Measurements from ENCODE around the gene MEI1. TPM values are rescaled to one million over a fixed set of nuclear protein-coding genes. Genes with fewer than 3 reads are reported as not detected.
"Not testable (repeated sequence)": the region's sequence is repeated elsewhere in the genome, so short reads cannot be mapped to it uniquely, and the experiment has no call there.

Gene MEI1
- polyA plus RNA-seq, 2 donors = 0.36 to 0.79 TPM

GRCh38 chr22:41661713-41662112, 37.6 kb upstream of the MEI1 start:
- Histone ChIP-seq H3K4me3 (ENCODE audit: low read depth in 1 of 2, low read length in 2 of 2) (no peak overlapping the region), H3K4me1 (ENCODE audit: control insufficient read depth in 2 of 2, insufficient read depth in 2 of 2, low read length in 1 of 2) (no peaks in the 10 kb centered on the region), H3K9me3 (ENCODE audit: control insufficient read depth in 2 of 2, insufficient read depth in 1 of 2, low read depth in 1 of 2, low read length in 1 of 2) (no peaks in the 10 kb centered on the region), H3K36me3 (ENCODE audit: control insufficient read depth in 2 of 2, insufficient read depth in 2 of 2, low read length in 1 of 2) (peaks cover 11 to 31% of the 10 kb centered on the region in 2 donors), H3K27me3 (ENCODE audit: control insufficient read depth in 1 of 2, insufficient read depth in 2 of 2, low read length in 2 of 2) (no peaks in the 10 kb centered on the region), H3K27ac (ENCODE audit: low read depth in 2 of 2, low read length in 1 of 2) (no peak overlapping the region)
- WGBS, 2 donors = 96 to 100% methylated on average over 2 of the region's 2 CpGs

GRCh38 chr22:41663594-41663993, 35.7 kb upstream of the MEI1 start:
- not testable (repeated sequence) for H3K4me1 ChIP-seq (ENCODE audit: control insufficient read depth in 2 of 2, insufficient read depth in 2 of 2, low read length in 1 of 2); H3K9me3 ChIP-seq (ENCODE audit: control insufficient read depth in 2 of 2, insufficient read depth in 1 of 2, low read depth in 1 of 2, low read length in 1 of 2); H3K4me3 ChIP-seq (ENCODE audit: low read depth in 1 of 2, low read length in 2 of 2); H3K27ac ChIP-seq (ENCODE audit: low read depth in 2 of 2, low read length in 1 of 2); H3K27me3 ChIP-seq (ENCODE audit: control insufficient read depth in 1 of 2, insufficient read depth in 2 of 2, low read length in 2 of 2)
- H3K36me3 ChIP-seq (ENCODE audit: control insufficient read depth in 2 of 2, insufficient read depth in 2 of 2, low read length in 1 of 2) = peaks cover 6 to 22% of the 10 kb centered on the region in 2 donors
- 81 to 82% methylated on average over 9 of the region's 9 CpGs for WGBS, 2 donors

GRCh38 chr22:41664490-41664889, 34.8 kb upstream of the MEI1 start:
- Histone ChIP-seq H3K36me3 (ENCODE audit: control insufficient read depth in 2 of 2, insufficient read depth in 2 of 2, low read length in 1 of 2) (peaks cover 6 to 20% of the 10 kb centered on the region in 2 donors), H3K27ac (ENCODE audit: low read depth in 2 of 2, low read length in 1 of 2) (no peak overlapping the region), H3K9me3 (ENCODE audit: control insufficient read depth in 2 of 2, insufficient read depth in 1 of 2, low read depth in 1 of 2, low read length in 1 of 2) (no peaks in the 10 kb centered on the region), H3K4me3 (ENCODE audit: low read depth in 1 of 2, low read length in 2 of 2) (no peak overlapping the region), H3K4me1 (ENCODE audit: control insufficient read depth in 2 of 2, insufficient read depth in 2 of 2, low read length in 1 of 2) (no peaks in the 10 kb centered on the region), H3K27me3 (ENCODE audit: control insufficient read depth in 1 of 2, insufficient read depth in 2 of 2, low read length in 2 of 2) (no peaks in the 10 kb centered on the region)

GRCh38 chr22:41664951-41665350, 34.4 kb upstream of the MEI1 start:
- WGBS, 2 donors = 81 to 86% methylated on average over 3 of the region's 3 CpGs
- Histone ChIP-seq H3K4me3 (ENCODE audit: low read depth in 1 of 2, low read length in 2 of 2) (no peak overlapping the region), H3K36me3 (ENCODE audit: control insufficient read depth in 2 of 2, insufficient read depth in 2 of 2, low read length in 1 of 2) (peaks cover 6 to 16% of the 10 kb centered on the region in 2 donors), H3K27ac (ENCODE audit: low read depth in 2 of 2, low read length in 1 of 2) (no peak overlapping the region), H3K9me3 (ENCODE audit: control insufficient read depth in 2 of 2, insufficient read depth in 1 of 2, low read depth in 1 of 2, low read length in 1 of 2) (no peaks in the 10 kb centered on the region), H3K27me3 (ENCODE audit: control insufficient read depth in 1 of 2, insufficient read depth in 2 of 2, low read length in 2 of 2) (no peaks in the 10 kb centered on the region), H3K4me1 (ENCODE audit: control insufficient read depth in 2 of 2, insufficient read depth in 2 of 2, low read length in 1 of 2) (no peaks in the 10 kb centered on the region)

- no peak overlapping the region for H3K27ac ChIP-seq (ENCODE audit: low read depth in 2 of 2, low read length in 1 of 2)
- no peak overlapping the region for H3K4me3 ChIP-seq (ENCODE audit: low read depth in 1 of 2, low read length in 2 of 2)
- no peaks in the 10 kb centered on the region for H3K9me3 ChIP-seq (ENCODE audit: control insufficient read depth in 2 of 2, insufficient read depth in 1 of 2, low read depth in 1 of 2, low read length in 1 of 2)
- no peaks in the 10 kb centered on the region for H3K4me1 ChIP-seq (ENCODE audit: control insufficient read depth in 2 of 2, insufficient read depth in 2 of 2, low read length in 1 of 2)
- H3K27me3 ChIP-seq (ENCODE audit: control insufficient read depth in 1 of 2, insufficient read depth in 2 of 2, low read length in 2 of 2) = no peaks in the 10 kb centered on the region
- peaks cover 0 to 3% of the 10 kb centered on the region in 2 donors for H3K36me3 ChIP-seq (ENCODE audit: control insufficient read depth in 2 of 2, insufficient read depth in 2 of 2, low read length in 1 of 2)
- WGBS, 2 donors = 86% methylated on average over 21 of the region's 21 CpGs
Measured at GRCh38 chr22:41668971-41669911, 30.1 kb upstream of the MEI1 start.

GRCh38 chr22:41672096-41672495, 27.2 kb upstream of the MEI1 start:
- H3K27me3 ChIP-seq (ENCODE audit: control insufficient read depth in 1 of 2, insufficient read depth in 2 of 2, low read length in 2 of 2); H3K9me3 ChIP-seq (ENCODE audit: control insufficient read depth in 2 of 2, insufficient read depth in 1 of 2, low read depth in 1 of 2, low read length in 1 of 2): not testable (repeated sequence)
- WGBS, 2 donors = 69 to 77% methylated on average over 10 of the region's 10 CpGs

GRCh38 chr22:41672780-41673509, 26.4 kb upstream of the MEI1 start:
- Histone ChIP-seq H3K4me1 (ENCODE audit: control insufficient read depth in 2 of 2, insufficient read depth in 2 of 2, low read length in 1 of 2) (no peaks in the 10 kb centered on the region), H3K27ac (ENCODE audit: low read depth in 2 of 2, low read length in 1 of 2) (no peak overlapping the region), H3K27me3 (ENCODE audit: control insufficient read depth in 1 of 2, insufficient read depth in 2 of 2, low read length in 2 of 2) (no peaks in the 10 kb centered on the region), H3K9me3 (ENCODE audit: control insufficient read depth in 2 of 2, insufficient read depth in 1 of 2, low read depth in 1 of 2, low read length in 1 of 2) (no peaks in the 10 kb centered on the region), H3K36me3 (ENCODE audit: control insufficient read depth in 2 of 2, insufficient read depth in 2 of 2, low read length in 1 of 2) (peaks cover 0 to 9% of the 10 kb centered on the region in 2 donors), H3K4me3 (ENCODE audit: low read depth in 1 of 2, low read length in 2 of 2) (no peak overlapping the region)
- WGBS, 2 donors = 65 to 70% methylated on average over 6 of the region's 6 CpGs

More at GRCh38 chr22:41672096-41672495, 27.2 kb upstream of the MEI1 start:
- H3K36me3 ChIP-seq (ENCODE audit: control insufficient read depth in 2 of 2, insufficient read depth in 2 of 2, low read length in 1 of 2); H3K4me1 ChIP-seq (ENCODE audit: control insufficient read depth in 2 of 2, insufficient read depth in 2 of 2, low read length in 1 of 2); H3K4me3 ChIP-seq (ENCODE audit: low read depth in 1 of 2, low read length in 2 of 2): not testable (repeated sequence)
- peak overlapping the region in 1 of 2 donors; percentile 53 for H3K27ac ChIP-seq (ENCODE audit: low read depth in 2 of 2, low read length in 1 of 2)

GRCh38 chr22:41674846-41675340, 24.4 kb upstream of the MEI1 start:
- Histone ChIP-seq H3K27ac (ENCODE audit: low read depth in 2 of 2, low read length in 1 of 2) (no peak overlapping the region), H3K4me3 (ENCODE audit: low read depth in 1 of 2, low read length in 2 of 2) (no peak overlapping the region), H3K36me3 (ENCODE audit: control insufficient read depth in 2 of 2, insufficient read depth in 2 of 2, low read length in 1 of 2) (peaks cover 0 to 16% of the 10 kb centered on the region in 2 donors), H3K9me3 (ENCODE audit: control insufficient read depth in 2 of 2, insufficient read depth in 1 of 2, low read depth in 1 of 2, low read length in 1 of 2) (no peaks in the 10 kb centered on the region), H3K4me1 (ENCODE audit: control insufficient read depth in 2 of 2, insufficient read depth in 2 of 2, low read length in 1 of 2) (no peaks in the 10 kb centered on the region), H3K27me3 (ENCODE audit: control insufficient read depth in 1 of 2, insufficient read depth in 2 of 2, low read length in 2 of 2) (no peaks in the 10 kb centered on the region)
- 85 to 87% methylated on average over 12 of the region's 12 CpGs for WGBS, 2 donors

- Histone ChIP-seq H3K4me3 (ENCODE audit: low read depth in 1 of 2, low read length in 2 of 2) (no peak overlapping the region), H3K27me3 (ENCODE audit: control insufficient read depth in 1 of 2, insufficient read depth in 2 of 2, low read length in 2 of 2) (no peaks in the 10 kb centered on the region), H3K27ac (ENCODE audit: low read depth in 2 of 2, low read length in 1 of 2) (no peak overlapping the region), H3K9me3 (ENCODE audit: control insufficient read depth in 2 of 2, insufficient read depth in 1 of 2, low read depth in 1 of 2, low read length in 1 of 2) (no peaks in the 10 kb centered on the region), H3K36me3 (ENCODE audit: control insufficient read depth in 2 of 2, insufficient read depth in 2 of 2, low read length in 1 of 2) (peaks cover 0 to 18% of the 10 kb centered on the region in 2 donors), H3K4me1 (ENCODE audit: control insufficient read depth in 2 of 2, insufficient read depth in 2 of 2, low read length in 1 of 2) (no peaks in the 10 kb centered on the region)
- 85 to 94% methylated on average over 4 of the region's 4 CpGs for WGBS, 2 donors
Measured at GRCh38 chr22:41676134-41676533, 23.2 kb upstream of the MEI1 start.

Data from esophagus (tissue), 2 donors.